H4 (cell line): ENCODE data around the gene NDUFAF8. TPM values are rescaled to one million over a fixed set of nuclear protein-coding genes. Genes with fewer than 3 reads are reported as not detected.

ENCODE experiments used
- DNase-seq: peaks from one replicate; pipeline ENCODE4 v3.0.0-alpha.2; 2015; ENCODE audit warnings: low spot score
- total RNA-seq: library from RNA; depleted of rRNA; stranded (reverse); fragments of >200 nt; shearing (Covaris generic); gene quantifications from 2 replicates; pipeline ENCODE4 v1.2.3, GENCODE V29; 2014

Gene NDUFAF8
- total RNA-seq, 1 experiment from 2014 or later: 47.4 TPM

GRCh38 chr17:81251709-81252301 is 12.7 kb downstream of the NDUFAF8 start:
- DNase-seq: no peak

- no peak for DNase-seq
These were observed 13.3 kb downstream of the NDUFAF8 start for GRCh38 chr17:81252326-81252986.

- no peak for DNase-seq
These were observed 13.8 kb downstream of the NDUFAF8 start for GRCh38 chr17:81252987-81253329.

DNA sequence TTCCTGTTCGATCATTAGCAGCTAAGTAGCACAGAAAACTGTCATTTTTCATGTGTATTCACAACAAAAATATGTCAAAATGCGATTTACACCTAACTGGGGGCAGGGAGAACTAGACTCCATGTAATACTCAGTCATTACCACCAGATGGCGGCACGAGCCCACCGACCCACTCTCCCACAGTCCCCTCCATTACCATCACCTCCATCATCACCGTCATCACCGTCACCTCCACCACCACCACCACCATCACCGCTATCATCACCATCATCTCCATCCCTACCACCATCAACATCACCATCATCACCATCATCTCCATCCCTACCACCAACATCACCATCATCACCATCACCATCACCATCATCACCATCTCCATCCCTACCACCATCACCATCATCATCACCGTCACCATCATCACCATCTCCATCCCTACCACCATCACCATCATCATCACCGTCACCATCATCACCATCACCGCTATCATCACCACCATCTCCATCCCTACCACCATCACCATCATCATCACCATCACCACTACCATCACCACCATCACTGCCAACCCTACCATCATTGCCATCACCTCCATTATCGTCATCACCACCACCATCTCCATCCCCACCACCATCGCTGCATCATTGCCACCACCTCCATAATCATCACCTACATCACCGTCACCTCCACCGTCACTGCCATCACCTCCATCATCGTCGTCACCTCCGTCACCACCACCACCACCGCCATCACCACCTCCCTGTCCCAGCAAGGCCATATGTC is 14.4 kb downstream of the NDUFAF8 start:
- no peak for DNase-seq

GRCh38 chr17:81254955-81255717 is 16.0 kb downstream of the NDUFAF8 start:
- no peak for DNase-seq

DNA sequence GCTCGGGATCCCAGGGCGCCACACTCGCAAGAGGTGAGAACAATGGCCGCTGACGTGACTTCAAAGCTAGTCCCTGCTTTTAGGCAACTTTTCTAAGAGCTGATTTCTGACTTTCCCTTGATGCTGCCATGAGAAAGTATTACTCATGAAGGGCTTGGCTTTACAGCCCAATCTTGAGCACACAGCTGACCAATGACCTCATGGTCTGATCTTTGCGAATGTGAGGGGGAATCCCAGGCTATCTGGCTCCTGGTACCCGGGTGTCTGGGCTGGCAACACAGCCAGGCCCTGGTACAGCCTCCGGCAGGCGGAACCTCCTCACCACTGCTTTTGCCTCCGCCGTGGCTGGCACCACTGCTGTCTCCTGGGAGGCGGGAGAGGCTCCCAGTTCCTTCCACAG is 17.5 kb downstream of the NDUFAF8 start:
- no peak for DNase-seq

GRCh38 chr17:81257533-81257932 is 18.4 kb downstream of the NDUFAF8 start:
- no peak for DNase-seq

GRCh38 chr17:81258292-81258691 is 19.2 kb downstream of the NDUFAF8 start:
- DNase-seq: no peak

GRCh38 chr17:81259058-81259605 is 20.0 kb downstream of the NDUFAF8 start:
- no peak for DNase-seq

DNA sequence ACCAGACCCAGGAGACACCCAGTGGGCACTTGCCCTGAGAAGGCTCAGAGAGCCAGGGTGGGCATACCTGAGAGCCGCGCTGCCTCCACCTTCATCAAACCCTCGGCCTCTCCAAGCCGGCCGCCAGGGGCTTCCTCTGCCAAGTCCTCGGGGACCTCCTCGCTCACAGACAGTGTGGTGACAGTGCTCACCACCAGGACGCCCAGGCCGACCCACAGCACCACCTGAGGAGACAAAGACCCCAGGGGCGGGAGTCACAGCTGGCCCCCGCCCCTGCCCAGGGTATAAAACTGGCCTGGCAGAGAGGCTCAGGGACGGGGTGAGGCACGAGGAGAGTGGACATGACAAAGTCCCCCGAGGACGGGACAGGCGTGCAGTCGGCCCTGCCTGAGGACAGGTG is 21.1 kb downstream of the NDUFAF8 start:
- DNase-seq: no peak

DNA sequence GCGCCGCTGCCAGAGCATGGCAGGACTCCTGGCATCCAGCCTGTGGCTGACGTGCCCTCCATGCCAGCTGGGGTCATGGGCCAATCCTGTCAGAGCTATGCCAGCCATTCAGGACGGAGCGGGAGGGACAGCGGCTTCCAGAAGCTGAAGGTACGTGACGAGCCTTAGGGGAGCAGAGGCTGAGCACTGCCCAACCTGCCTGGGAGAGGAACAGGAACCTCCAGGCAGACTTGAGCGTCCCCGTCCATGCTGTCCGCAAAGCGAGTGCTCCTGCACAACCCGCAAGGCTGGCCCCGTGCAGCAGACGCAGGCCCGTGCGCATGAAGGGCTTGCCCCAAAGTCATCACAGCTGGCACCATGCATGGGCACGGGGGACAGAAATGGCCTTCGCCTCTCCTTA is 21.5 kb downstream of the NDUFAF8 start:
- no peak for DNase-seq

DNA sequence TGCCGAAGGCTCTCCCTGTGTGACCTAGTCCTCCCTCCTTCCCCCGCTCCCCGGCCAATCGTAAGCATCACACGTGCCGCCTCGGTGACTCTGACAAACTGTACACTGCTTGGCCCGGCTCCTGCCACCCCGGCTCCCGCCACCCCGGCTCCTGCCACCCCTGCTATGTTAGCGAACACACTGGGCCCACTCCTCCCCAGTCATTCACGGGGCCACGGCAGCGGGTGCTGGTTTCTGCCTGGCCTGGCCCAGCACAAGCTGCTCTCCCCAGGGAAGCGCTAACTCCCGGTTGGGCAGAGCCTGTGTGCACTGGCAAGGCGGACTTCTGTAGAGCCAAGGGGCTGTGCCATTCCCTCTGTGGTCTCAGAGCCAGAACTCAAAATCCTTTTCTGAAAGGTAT is 22.0 kb downstream of the NDUFAF8 start:
- no peak for DNase-seq

DNA sequence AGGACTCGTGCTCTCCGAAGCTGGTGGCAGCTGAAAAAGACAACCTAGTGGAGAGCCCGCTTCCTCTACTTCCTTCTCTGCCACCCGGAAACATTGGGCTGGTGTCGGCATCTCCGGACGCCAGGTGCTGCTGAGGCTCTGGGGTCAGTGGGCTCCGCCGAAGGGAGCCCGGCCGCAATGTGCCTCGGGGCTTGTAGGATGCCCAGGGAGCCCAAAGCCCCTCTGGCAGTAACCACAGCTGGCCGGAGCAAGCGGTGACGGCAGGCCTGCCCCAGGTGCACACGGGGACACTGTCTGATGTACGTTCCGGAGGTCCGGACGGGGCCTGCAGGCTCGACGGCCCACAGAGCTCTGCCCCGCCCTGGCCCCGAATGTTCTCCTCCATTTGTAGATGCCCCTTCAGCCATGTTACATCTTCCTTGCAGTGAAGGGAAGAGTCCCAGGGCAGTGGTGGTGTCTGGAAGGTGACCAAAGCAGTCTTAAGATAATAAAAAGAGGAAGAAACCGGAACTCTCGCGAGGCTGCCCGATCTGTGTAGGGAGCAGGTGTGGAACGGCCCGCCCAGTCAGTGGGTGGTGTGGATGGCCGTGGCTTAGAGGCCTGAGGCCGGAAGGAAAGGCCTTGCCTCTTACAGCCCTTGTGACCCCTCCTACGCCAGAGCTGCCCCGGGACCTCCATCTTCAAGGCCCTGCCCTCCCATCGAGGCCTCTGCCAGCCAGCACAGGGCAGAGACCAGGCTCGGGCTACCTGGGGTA is 22.6 kb downstream of the NDUFAF8 start:
- DNase-seq: no peak

GRCh38 chr17:81263371-81264181 is 24.5 kb downstream of the NDUFAF8 start:
- no peak for DNase-seq

GRCh38 chr17:81264640-81265039 is 25.5 kb downstream of the NDUFAF8 start:
- DNase-seq: no peak

DNA sequence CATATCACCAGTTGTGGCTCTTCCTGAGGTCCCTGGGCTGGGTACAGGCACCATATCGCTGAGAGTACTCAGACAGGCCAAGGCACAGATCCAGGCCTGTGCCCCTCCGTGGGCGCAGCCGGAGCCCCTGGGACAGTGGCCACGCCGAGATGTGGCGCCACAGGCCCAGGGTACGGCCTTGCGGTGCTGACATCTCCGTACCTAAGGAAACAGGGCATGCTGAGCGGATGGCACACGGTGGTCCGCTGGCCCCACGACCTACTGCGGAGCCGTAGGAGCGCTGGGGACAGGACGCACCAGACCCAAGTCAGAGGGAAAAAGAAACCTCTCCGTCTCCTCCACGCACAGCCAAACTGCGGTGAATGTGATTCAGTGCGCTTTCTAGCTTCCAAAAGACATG is 26.5 kb downstream of the NDUFAF8 start:
- no peak for DNase-seq

GRCh38 chr17:81267390-81268067 is 28.4 kb downstream of the NDUFAF8 start:
- DNase-seq: no peak

DNA sequence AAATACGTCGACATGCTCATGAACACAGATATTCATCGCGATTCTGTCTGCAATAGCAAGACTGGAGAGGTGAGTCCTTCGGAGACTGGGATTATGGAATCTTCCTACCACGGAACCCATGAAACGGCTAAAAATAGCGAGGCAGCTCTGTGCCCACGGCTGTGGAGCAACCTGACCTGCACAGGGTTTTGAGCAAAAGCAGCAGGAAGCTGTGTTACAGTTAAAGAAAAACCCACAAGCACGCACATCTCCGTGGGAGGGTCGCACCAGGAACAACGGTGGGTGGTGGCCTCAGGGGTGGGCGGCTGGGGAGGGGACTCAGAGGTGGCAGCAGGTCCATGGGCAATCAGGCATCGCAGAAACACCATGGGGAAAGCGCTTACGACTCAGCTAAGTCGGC is 31.2 kb downstream of the NDUFAF8 start:
- no peak for DNase-seq

GRCh38 chr17:81271226-81271625 is 32.1 kb downstream of the NDUFAF8 start:
- no peak for DNase-seq

GRCh38 chr17:81272616-81273015 is 33.5 kb downstream of the NDUFAF8 start:
- DNase-seq: no peak
